GM21367 (cell line): ENCODE measurements around the gene GINS1.

ENCODE experiments used
- ATAC-seq: cut with Tn5 transposase; IDR thresholded peaks from one replicate; pipeline ENCODE4 v1.9.1; 2021; ENCODE audit not compliant: unreplicated experiment

Gene GINS1

GRCh38 chr20:25491446-25492038 is 84.1 kb downstream of the GINS1 start:
- ATAC-seq: no peak

GRCh38 chr20:25493137-25493536 is 85.7 kb downstream of the GINS1 start:
- no peak for ATAC-seq

DNA sequence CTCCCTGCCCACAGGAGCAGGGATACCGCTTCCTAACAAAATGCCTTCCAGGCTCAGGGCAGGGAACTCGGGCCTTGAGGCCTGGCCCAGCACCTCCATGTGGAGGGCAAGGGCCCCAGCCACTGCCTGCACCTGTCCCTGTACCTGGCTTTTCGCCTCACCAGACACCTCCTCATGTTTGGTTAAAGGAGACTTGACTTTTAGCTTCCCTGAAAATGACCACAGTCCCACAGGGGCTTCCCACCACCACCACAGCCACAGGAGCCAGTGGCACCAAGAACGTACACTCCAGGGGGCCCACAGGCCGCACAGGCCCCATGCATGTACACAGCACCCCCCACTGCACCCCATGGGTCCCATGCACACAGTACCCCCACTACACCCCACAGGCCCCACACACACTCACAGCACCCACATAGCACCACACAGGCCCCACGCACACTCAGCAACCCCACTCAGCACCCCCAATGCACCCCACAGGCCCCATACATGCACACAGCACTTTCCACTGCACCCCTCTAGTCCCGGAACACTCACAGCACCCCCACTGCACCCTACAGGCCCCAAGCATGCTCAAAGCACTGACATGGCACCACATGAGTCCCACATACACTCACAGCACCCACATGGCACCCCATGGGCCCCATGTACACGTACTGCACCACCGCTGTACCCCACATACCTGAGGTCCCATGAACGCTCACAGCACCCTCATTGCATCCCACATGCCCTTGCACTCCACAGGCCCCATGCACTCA is 86.5 kb downstream of the GINS1 start:
- ATAC-seq: no peak

DNA sequence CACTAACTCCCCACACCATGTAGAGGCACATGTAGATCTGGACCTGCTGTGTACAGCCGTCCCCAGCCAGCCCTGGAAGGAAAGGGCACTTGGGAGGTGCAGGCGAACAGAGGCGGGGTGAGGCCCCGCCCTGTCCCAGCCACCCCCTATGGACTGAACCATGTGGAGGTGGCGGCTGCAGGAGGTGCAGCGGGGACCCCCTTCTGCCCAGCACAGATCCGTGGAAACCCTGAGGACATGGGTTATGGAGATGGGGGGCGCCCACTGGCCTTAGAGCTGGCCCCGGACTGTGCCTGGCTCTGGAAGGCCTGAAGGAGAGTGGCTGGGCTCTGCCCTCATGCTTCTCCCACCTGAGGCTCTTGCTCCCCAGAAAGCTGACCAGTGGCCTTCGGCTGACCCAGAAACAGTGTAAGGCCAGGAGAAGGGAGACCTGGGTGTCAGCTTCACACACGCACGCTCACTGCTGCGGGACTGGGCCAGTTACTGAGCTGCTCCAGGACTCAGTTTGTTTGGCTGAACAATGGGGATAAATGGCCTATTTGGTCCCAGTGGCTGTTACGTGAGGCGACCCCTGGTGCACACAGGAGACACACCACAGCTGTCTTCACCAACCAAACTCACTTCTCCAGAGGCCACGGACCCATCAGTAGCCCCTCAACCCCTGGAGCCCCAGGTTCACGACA is 87.2 kb downstream of the GINS1 start:
- ATAC-seq: no peak

GRCh38 chr20:25495189-25495824 is 87.8 kb downstream of the GINS1 start:
- no peak for ATAC-seq

DNA sequence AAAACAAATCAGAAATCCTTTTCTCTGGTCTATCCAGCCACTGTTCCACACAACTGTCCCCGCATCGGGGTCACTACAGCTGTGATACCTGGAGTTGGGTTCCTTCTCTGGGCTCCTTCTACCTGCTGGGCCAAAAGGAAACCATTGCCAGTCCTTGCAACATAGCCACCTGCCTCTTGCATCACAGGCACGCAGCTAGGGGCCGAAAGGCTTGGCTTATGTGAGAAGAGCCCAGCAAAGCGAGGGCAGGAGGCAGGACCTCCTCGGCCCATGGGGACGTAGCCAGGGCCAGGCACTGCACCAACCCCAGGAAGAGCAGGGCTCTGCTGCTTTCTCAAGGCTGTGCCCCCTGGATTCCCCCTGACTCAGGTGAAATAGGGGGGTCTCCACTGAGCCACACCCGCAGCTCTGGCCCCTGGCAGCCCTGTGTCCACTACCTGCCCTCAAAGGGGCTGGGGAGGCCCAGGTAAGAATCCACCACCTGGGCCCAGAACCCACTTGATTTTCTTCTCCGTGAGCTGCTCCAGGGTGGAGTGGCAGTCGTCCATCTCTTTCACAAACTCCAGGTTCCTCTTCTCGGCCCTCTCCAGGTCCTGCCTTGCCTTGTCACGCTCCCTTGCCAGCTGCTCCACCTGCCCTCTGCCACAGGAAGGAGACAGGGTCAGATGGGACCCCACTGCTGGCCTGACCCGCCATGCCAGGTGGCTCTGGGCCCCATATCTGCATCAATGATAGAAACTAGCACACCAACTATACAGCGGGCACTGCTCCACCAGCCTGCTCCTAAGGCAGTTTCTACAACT is 88.9 kb downstream of the GINS1 start:
- ATAC-seq: no peak

GRCh38 chr20:25496968-25497401 is 89.5 kb downstream of the GINS1 start:
- ATAC-seq: no peak

- ATAC-seq: no peak
Measured at GRCh38 chr20:25497586-25498279, 90.3 kb downstream of the GINS1 start.
